Measurements from ENCODE around the gene USP16. TPM values are rescaled to one million over a fixed set of nuclear protein-coding genes. Genes with fewer than 3 reads are reported as not detected.
"Not testable (repeated sequence)": the region's sequence is repeated elsewhere in the genome, so short reads cannot be mapped to it uniquely, and the experiment has no call there.

The USP16 gene
- total RNA-seq, 1 experiment from 2014 or later = 24.1 TPM

- H4K20me1 ChIP-seq (ENCODE audit: low read length) = no peaks in the 10 kb centered on the region
- peaks cover 44% of the 10 kb centered on the region; the same call in 1 of the 2 replicates for H3K36me3 ChIP-seq (ENCODE audit: low read depth, low read length)
Measured at GRCh38 chr21:28979092-28979491, 45.4 kb upstream of the USP16 start.

GRCh38 chr21:28982637-28983036, 41.8 kb upstream of the USP16 start:
- H3K9me2 ChIP-seq (replicated peaks; ENCODE audit: low read length) = no peaks in the 10 kb centered on the region
- no peaks in the 10 kb centered on the region for H4K20me1 ChIP-seq (ENCODE audit: low read length)
- ChIA-PET CTCF (no interaction called here), POLR2A (ENCODE audit: unreplicated experiment) (no interaction called here)
- DNase-seq (no peak), ATAC-seq (no peak)
- H3K9me3 ChIP-seq (ENCODE audit: low read length) = no peaks in the 10 kb centered on the region
- H3K27me3 ChIP-seq (ENCODE audit: low read length) = no peaks in the 10 kb centered on the region
- peaks cover 18% of the 10 kb centered on the region for H3K79me2 ChIP-seq (ENCODE audit: low read length)
- no peak overlapping the region for H3K27ac ChIP-seq (ENCODE audit: low read length)
- H3K4me2 ChIP-seq (ENCODE audit: low read length) = no peak overlapping the region
- no peak overlapping the region for H2AFZ ChIP-seq (ENCODE audit: low read length)
- H3K4me3 ChIP-seq (ENCODE audit: low read length) = no peak overlapping the region
- peaks cover 51% of the 10 kb centered on the region for H3K36me3 ChIP-seq (ENCODE audit: low read depth, low read length)
- no peaks in the 10 kb centered on the region for H3F3A ChIP-seq (ENCODE audit: low read length, unreplicated experiment)
- intact Hi-C loops (cut with micrococcal nuclease) = no loop called here
- no peak for TF ChIP-seq EZH2 (IDR thresholded peaks at IDR 0.05; ENCODE audit: low read length, unreplicated experiment)
- no peak for TF ChIP-seq CTCF (conservative IDR thresholded peaks at IDR 0.05; ENCODE audit: low read depth, low read length)
- TF ChIP-seq EZH2phosphoT487 (IDR thresholded peaks at IDR 0.05; ENCODE audit: borderline replicate concordance, low read length) = no peak
- no TSS peak for BruUV-seq (replicated peaks)
- H3K9ac ChIP-seq (ENCODE audit: low read length) = no peak overlapping the region
- H3K4me1 ChIP-seq (ENCODE audit: insufficient read depth, low read length) = no peaks in the 10 kb centered on the region

More at GRCh38 chr21:28979092-28979491, 45.4 kb upstream of the USP16 start:
- no peak for TF ChIP-seq CTCF (conservative IDR thresholded peaks at IDR 0.05; ENCODE audit: low read depth, low read length)
- no peak for TF ChIP-seq EZH2phosphoT487 (IDR thresholded peaks at IDR 0.05; ENCODE audit: borderline replicate concordance, low read length)
- no peak for TF ChIP-seq EZH2 (IDR thresholded peaks at IDR 0.05; ENCODE audit: low read length, unreplicated experiment)
- no peak for DNase-seq
- intact Hi-C loops (cut with micrococcal nuclease) = no loop called here
- Histone ChIP-seq H3K9me2 (replicated peaks; ENCODE audit: low read length) (no peaks in the 10 kb centered on the region), H3K9me3 (ENCODE audit: low read length) (no peaks in the 10 kb centered on the region), H2AFZ (ENCODE audit: low read length) (no peak overlapping the region), H3F3A (ENCODE audit: low read length, unreplicated experiment) (no peaks in the 10 kb centered on the region), H3K4me3 (ENCODE audit: low read length) (no peak overlapping the region), H3K4me2 (ENCODE audit: low read length) (no peak overlapping the region), H3K27ac (ENCODE audit: low read length) (no peak overlapping the region), H3K79me2 (ENCODE audit: low read length) (no peaks in the 10 kb centered on the region), H3K9ac (ENCODE audit: low read length) (no peak overlapping the region), H3K27me3 (ENCODE audit: low read length) (no peaks in the 10 kb centered on the region), H3K4me1 (ENCODE audit: insufficient read depth, low read length) (no peaks in the 10 kb centered on the region)
- ATAC-seq = no peak
- ChIA-PET CTCF (no interaction called here), POLR2A (ENCODE audit: unreplicated experiment) (no interaction called here)
- no TSS peak for BruUV-seq (replicated peaks)

GRCh38 chr21:28986677-28987076, 37.8 kb upstream of the USP16 start:
- H3K4me3 ChIP-seq (ENCODE audit: low read length) = no peak overlapping the region
- ChIA-PET CTCF (no interaction called here), POLR2A (ENCODE audit: unreplicated experiment) (no interaction called here)
- no peaks in the 10 kb centered on the region for H3K9me3 ChIP-seq (ENCODE audit: low read length)
- no peak overlapping the region for H2AFZ ChIP-seq (ENCODE audit: low read length)
- H3K4me1 ChIP-seq (ENCODE audit: insufficient read depth, low read length) = peaks cover 14% of the 10 kb centered on the region
- H3F3A ChIP-seq (ENCODE audit: low read length, unreplicated experiment) = no peaks in the 10 kb centered on the region
- no peaks in the 10 kb centered on the region for H3K27me3 ChIP-seq (ENCODE audit: low read length)
- peaks cover 37% of the 10 kb centered on the region for H3K36me3 ChIP-seq (ENCODE audit: low read depth, low read length)
- no peak overlapping the region for H3K27ac ChIP-seq (ENCODE audit: low read length)
- no TSS peak for BruUV-seq (replicated peaks)
- TF ChIP-seq EZH2 (IDR thresholded peaks at IDR 0.05; ENCODE audit: low read length, unreplicated experiment) = no peak
- no peaks in the 10 kb centered on the region for H3K9me2 ChIP-seq (replicated peaks; ENCODE audit: low read length)
- no peak overlapping the region for H3K9ac ChIP-seq (ENCODE audit: low read length)
- intact Hi-C loops (cut with micrococcal nuclease) = no loop called here
- H4K20me1 ChIP-seq (ENCODE audit: low read length) = no peaks in the 10 kb centered on the region
- no peak overlapping the region for H3K4me2 ChIP-seq (ENCODE audit: low read length)
- ATAC-seq (no peak), DNase-seq (no peak)
- H3K79me2 ChIP-seq (ENCODE audit: low read length) = peaks cover 57% of the 10 kb centered on the region

- H3K79me2 ChIP-seq (ENCODE audit: low read length) = peaks cover 66% of the 10 kb centered on the region
- not testable (repeated sequence) for BruUV-seq (replicated peaks)
Measured at GRCh38 chr21:28988146-28988545, 36.3 kb upstream of the USP16 start.

More at GRCh38 chr21:28988146-28988545, 36.3 kb upstream of the USP16 start:
- intact Hi-C loops (cut with micrococcal nuclease); H3K9ac ChIP-seq (ENCODE audit: low read length); ATAC-seq; H3F3A ChIP-seq (ENCODE audit: low read length, unreplicated experiment); H3K9me2 ChIP-seq (replicated peaks; ENCODE audit: low read length); CTCF ChIA-PET; H3K9me3 ChIP-seq (ENCODE audit: low read length); POLR2A ChIA-PET (ENCODE audit: unreplicated experiment); H3K4me3 ChIP-seq (ENCODE audit: low read length); H3K27me3 ChIP-seq (ENCODE audit: low read length); H2AFZ ChIP-seq (ENCODE audit: low read length); H4K20me1 ChIP-seq (ENCODE audit: low read length): not testable (repeated sequence)
- H3K36me3 ChIP-seq (ENCODE audit: low read depth, low read length) = peaks cover 23% of the 10 kb centered on the region
- H3K4me1 ChIP-seq (ENCODE audit: insufficient read depth, low read length) = peaks cover 17% of the 10 kb centered on the region
- 0 out of 2 replicates have a peak overlapping the region, but pooled peaks have one; percentile 2 for H3K4me2 ChIP-seq (ENCODE audit: low read length)
- peak; percentile 48 for DNase-seq
- H3K27ac ChIP-seq (ENCODE audit: low read length) = peak overlapping the region; percentile 16; the same call in 1 of the 2 replicates
